Ovary (tissue), 3 donors: ENCODE results near the gene TCEAL9.

ENCODE experiments used
- POLR2A ChIP-seq: fragments of 450-650 bp; IDR thresholded peaks from one replicate; pipeline ENCODE4 v1.6.1; 2017; ENCODE audit warnings: antibody characterized with exemption, mild to moderate bottlenecking, moderate library complexity
- TF ChIP-seq, protein P1 (sequence below), 3 donors: fragments of 450-650 bp in 2 of 3; fragments of 200-600 bp in 1 of 3; IDR thresholded peaks; one replicate each; pipeline versions ENCODE4 v1.5.1 to v1.8.0; 2016 to 2022; ENCODE audit warnings: antibody characterized with exemption in 3 of 3, mild to moderate bottlenecking in 1 of 3
- donor health status: DM: no; HTN: no; CAD: no.

- TF ChIP-seq, protein P1, sequence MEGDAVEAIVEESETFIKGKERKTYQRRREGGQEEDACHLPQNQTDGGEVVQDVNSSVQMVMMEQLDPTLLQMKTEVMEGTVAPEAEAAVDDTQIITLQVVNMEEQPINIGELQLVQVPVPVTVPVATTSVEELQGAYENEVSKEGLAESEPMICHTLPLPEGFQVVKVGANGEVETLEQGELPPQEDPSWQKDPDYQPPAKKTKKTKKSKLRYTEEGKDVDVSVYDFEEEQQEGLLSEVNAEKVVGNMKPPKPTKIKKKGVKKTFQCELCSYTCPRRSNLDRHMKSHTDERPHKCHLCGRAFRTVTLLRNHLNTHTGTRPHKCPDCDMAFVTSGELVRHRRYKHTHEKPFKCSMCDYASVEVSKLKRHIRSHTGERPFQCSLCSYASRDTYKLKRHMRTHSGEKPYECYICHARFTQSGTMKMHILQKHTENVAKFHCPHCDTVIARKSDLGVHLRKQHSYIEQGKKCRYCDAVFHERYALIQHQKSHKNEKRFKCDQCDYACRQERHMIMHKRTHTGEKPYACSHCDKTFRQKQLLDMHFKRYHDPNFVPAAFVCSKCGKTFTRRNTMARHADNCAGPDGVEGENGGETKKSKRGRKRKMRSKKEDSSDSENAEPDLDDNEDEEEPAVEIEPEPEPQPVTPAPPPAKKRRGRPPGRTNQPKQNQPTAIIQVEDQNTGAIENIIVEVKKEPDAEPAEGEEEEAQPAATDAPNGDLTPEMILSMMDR (IDR thresholded peaks at IDR 0.05), result no peak
- TF ChIP-seq POLR2A, result no peak
Measured at GRCh38 chrX:103384672-103385071, 28.4 kb downstream of the TCEAL9 start.
